CD4-positive, alpha-beta T cell treated with Interleukin-17A for 4 hours (primary cell): ENCODE measurements around the gene SP1.

Experiments used
- DNase-seq: peaks from one replicate; pipeline ENCODE4 v3.0.0-alpha.2; 2020; ENCODE audit warnings: mixed read lengths

Gene SP1

DNA sequence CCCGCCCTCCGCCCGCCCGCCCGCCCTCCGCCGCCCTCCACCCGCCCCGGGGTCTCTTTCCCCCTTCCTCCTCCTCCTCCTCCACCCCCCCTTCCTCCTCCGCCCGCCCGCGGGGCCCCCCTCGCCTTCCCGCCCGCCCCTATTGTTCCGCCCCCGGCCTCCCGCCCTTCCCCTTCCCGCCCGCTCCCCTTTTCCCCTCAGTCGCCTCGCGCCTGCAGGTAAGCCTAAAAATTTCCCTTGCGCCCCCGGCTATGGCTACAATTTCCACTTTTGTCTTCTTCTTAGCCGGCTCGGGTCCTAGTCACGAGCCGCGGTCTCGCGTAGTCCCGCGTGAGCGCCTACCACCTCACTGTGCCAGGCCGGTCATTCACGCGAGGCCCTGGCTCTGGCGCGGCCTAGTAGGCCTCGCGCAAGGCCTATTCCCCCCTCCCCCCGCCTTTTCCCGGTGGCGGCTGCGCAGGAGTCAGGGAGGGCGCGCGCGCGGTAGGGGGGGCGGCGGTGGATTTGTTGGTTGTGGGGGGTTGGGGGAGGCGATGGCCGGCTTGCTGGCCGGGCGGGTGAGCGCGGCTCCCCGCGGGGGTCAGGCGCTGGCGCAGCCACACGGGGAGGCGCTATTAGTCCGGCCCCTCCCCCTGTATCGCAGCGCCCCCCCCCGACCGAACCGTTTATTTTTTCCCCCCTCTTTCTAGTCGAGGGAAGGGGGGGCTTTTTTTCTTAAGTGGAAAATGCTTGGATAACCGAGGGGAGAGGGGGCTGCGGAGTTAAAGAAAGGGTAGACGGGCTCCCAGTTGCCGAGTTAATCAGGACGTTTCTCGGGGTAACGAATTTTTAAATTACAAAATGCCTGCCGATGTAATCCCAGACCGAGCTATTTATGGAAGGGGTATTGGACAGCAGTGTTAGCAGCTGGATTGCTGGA, 72.4 kb downstream of the SP1 start:
- DNase-seq, result peak; percentile 81

DNA sequence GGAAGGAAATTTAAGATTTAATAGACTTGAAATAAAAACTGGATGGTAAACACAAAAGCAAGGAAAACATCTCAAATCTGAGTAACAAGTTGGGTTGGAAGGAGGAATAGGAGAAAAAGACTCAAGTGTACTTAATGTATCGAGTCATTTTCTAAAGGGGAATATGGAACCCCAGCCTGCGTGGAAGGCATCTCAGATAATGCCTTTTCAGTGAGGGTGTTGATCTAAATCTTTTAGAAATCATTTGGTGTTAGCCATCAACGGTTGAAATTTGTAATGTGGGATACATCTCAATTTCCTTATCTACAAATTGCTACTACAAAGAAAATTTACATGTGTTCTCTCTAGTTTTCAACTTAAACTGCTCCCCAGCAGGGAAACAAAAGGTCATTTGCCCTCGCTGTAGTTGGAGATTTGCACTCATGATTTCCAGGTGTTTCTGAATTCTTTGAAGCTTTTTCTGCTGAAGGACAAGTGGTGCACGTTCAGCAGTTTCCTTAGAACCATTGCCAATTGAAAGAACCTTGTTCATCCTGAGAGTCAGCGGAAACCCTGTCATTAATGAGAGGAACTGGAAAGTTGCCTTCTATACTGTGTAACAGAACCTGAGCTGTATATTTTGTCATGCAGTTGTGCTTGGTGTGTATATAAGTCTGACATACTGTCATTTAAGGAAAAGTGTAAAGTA, 74.1 kb downstream of the SP1 start:
- DNase-seq, result no peak

DNA sequence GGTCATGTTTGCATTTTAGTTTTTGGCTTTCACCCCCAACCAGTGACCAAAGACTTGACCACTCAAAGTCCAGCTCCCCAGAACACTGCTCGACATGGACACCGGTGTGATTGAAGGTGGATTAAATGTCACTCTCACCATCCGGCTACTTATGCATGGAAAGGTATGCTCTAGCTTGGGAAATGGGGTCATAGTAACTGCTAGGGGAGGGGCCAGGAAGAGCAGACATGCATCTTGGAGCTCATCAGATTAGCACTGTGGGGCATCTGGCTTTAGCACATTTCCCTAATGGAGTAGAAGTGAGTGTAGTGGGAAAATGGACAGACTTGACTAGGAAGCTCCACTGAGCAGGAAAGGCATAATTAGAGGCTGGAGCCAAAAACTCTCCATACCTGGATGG, 74.7 kb downstream of the SP1 start:
- no peak for DNase-seq

DNA sequence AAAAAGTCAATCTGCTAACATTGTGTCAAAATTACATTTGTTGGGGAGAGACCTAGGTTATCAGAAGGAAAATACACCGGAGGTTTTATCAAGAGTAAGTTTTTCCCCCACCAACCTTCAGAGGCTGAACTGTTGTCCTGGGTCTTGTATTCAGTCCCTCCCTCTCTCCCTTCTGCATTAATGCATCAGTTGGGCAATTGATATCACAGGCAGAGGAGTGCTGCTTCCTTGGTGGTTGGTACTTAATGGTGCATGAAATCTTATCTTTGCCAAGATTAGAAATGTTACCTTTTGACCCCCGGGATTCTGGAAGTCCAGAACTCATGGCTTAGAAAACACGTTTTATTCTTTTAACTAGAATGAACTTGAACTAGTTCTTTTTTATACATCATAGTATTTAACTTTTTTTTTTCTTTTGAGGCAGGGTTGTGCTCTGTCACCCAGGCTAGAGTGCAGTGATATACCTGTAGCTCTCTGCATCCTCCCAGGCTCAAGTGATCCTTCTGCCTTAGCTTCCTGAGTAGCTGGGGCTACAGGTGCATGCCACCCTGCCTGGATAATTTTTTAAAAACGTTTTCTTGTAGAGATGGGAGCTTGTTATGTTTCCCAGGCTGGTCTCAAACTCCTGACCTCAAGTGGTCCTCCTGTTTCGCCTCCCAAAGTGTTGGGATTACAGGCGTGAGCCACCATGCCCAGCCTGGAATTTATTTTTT, 76.8 kb downstream of the SP1 start:
- DNase-seq, result no peak

DNA sequence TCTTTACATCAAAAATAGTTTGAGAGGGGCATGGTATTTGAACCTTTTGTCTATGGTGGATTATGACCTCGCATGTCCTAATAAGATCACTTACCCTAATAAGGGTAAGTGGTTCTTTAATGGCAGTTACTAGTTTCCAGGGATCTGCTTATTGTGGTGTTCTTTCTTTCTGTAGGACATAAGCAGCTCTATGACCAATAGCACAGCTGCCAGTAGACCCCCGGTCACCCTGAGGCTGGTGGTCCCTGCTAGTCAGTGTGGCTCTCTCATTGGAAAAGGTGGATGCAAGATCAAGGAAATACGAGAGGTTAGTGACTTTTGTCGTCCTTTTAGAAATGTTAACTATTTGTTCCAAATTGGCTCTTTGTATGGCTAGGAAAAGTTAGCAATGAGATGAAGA, 79.1 kb downstream of the SP1 start:
- no peak for DNase-seq

DNA sequence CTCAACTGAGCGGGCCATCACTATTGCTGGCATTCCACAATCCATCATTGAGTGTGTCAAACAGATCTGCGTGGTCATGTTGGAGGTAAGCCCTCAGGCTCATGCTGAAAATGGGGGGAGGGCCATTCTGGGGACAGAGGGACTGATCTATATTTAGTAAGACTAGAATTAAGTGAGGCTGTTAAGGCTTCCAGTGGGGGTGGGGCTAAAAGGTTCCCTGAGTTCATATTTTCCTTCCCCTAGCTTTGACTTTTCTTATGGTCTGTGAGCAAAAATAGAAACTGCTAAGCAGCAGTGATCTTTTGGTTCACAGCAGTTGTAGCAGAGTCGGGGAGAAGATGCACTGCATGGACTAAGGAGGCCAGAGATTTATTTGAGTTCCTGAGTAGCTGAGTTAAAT, 81.1 kb downstream of the SP1 start:
- DNase-seq, result no peak

DNA sequence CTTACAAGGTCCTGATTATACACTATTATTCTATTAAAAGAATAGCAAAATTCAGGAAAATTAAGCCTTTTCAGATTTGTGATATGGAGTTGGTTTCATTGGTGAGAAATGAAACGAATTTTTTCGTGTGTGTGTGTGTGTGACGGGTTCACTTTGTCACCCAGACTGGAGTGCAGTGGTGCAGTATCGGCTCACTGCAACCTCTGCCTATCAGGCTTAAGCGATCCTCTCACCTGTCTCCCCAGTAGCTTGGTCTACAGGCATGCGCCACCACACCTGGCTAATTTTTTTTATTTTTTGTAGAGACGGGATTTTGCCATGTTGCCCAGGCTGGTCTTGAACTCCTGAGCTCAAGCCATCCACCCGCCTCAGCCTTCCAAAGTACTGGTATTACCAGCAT, 81.6 kb downstream of the SP1 start:
- DNase-seq, result no peak

DNA sequence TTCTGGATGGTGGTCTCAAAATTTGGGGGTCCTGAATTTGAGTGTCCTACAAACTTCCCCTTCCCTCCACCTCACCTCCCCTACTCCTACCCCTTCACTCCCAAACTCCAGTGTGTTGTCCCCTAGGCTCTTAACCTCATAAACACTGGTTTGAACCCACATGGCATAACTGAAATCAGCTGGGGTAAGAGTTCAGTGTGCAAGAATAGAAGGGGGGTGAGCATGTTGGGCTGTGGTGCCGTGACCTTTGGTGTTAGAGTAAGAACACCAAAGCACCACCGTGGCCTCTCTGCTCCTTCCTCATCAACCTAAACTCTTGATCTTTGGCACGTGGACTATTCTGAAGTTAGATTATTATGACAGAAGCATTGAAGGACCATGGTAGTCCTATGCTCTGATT, 83.0 kb downstream of the SP1 start:
- DNase-seq, result no peak

DNA sequence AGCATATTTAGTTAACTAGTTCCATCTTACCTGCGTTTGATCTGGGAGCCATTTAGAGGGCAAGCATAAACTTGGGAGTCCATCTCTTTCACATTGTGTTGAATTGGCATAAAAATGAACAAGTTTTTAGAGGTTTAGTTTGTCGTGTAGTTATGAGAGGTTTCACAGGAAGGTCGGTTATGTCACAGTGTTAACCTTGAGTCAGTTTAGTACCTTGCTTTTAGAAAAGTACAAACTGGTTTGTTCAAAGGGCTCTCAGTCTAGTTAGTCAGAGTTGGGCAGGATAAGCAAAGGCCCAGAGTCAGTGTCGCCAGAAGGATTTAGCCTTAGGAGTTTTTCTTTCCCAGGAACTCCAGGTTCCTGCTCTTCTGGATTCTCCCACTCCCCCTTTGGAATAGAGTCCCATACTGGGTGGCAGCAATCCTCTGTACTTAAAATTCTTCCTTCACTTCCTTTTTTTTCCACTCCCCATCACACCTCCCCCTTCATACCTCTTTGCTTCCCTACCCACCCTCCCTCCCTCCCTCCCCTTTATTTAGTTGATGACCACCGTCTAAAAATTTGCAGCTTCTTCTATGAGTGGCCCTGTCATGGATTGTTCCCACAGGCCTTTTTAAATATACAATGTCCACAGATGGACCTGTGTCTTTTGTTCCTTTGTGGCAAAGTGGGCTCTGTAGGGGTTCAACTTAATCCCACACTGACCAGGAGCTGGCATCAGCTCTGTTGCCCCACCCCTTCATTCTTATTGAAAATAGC, 84.0 kb downstream of the SP1 start:
- DNase-seq, result no peak

DNA sequence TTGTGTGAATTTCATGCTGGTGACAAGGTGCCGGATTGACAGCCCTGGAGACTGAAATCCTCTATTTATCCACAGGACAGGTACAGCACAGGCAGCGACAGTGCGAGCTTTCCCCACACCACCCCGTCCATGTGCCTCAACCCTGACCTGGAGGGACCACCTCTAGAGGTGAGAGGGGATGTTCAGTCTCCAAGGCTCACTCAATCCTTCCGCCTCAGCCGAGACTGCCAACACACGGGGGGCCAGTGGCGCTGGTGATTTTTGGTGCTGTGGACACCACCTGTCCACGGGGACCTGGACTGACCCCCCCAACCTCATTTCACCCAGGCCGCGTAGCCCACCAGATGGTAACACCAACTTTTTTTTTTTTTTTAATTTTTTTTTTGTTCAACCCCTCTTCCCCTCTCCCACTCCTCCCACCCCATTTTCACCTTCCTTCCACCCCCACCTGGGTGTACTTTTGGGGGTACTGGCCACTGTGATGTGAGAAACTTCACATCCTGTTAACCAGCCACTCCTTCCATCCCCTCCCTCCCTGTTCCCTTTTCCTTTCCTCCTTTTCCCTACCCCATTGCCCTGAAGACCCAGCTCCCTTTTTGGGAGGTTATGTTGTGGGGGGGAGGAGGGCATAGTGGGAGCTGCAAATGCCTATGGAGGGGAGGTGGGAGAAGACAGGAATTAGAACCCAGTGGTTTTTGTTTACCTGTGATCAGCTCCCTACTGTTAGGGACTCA, 84.9 kb downstream of the SP1 start:
- DNase-seq, result no peak

DNA sequence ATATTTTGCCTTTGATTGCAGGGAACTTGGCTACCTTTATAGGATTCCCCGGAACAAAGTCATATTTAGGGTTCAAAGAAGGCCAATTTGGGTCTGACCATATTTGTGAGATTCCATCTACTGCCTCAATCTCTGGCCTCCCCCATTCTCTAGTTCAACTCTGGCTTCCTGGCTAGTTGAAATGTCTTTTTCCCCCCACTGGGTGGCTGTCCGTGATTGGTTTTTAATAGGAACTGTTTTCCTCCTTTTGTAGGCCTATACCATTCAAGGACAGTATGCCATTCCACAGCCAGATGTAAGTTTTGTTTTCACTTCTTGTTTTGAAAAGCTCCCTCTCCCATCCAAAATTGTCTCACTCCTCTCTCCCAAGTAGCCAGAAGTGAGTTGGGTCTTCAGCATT, 85.7 kb downstream of the SP1 start:
- DNase-seq, result no peak
